DND-41 (cell line): Measurements from ENCODE around the gene USF3.

Experiments used
- CTCF ChIP-seq: IDR thresholded peaks from 2 replicates; pipeline ENCODE4 v1.5.1; 2012; ENCODE audit warnings: borderline replicate concordance, low read length, moderate library complexity, mild to moderate bottlenecking; ENCODE audit not compliant: poor library complexity, severe bottlenecking; ENCODE audit errors: extremely low read depth
- EZH2 ChIP-seq: IDR thresholded peaks from 3 replicates; pipeline ENCODE4 v1.6.1; 2012; ENCODE audit warnings: borderline replicate concordance, low read depth, mild to moderate bottlenecking, moderate library complexity, low read length, inconsistent platforms; ENCODE audit not compliant: severe bottlenecking

GRCh38 chr3:113731694-113732093 is 35.3 kb upstream of the USF3 start:
- TF ChIP-seq CTCF, result no peak
- no peak for TF ChIP-seq EZH2
